ENCODE results near the gene FER1L5. TPM values are rescaled to one million over a fixed set of nuclear protein-coding genes. Genes with fewer than 3 reads are reported as not detected.

FER1L5 gene
- total RNA-seq, 1 experiment from 2014 or later: 0.07 TPM

GRCh38 chr2:96730212-96730611 lies 87.6 kb downstream of the FER1L5 start:
- no peak for DNase-seq
- no peaks in the 10 kb centered on the region for H3K27me3 Mint-ChIP-seq (ENCODE audit: insufficient read depth, unreplicated experiment)
- no peaks in the 10 kb centered on the region for H3K4me1 ChIP-seq
- no peak overlapping the region for H3K27ac Mint-ChIP-seq (ENCODE audit: unreplicated experiment)
- no peaks in the 10 kb centered on the region for H3K4me1 Mint-ChIP-seq (ENCODE audit: low read depth, unreplicated experiment)
- intact Hi-C loops (cut with micrococcal nuclease; ENCODE audit: unreplicated experiment): no loop called here
- no peak overlapping the region for H3K4me3 ChIP-seq (ENCODE audit: low read depth, low read length)
- no peaks in the 10 kb centered on the region for H3K27me3 ChIP-seq (replicated peaks; ENCODE audit: control insufficient read depth, insufficient read depth, low read length)
- H3K4me3 Mint-ChIP-seq (ENCODE audit: unreplicated experiment): no peak overlapping the region
- peaks cover 72% of the 10 kb centered on the region for H3K36me3 Mint-ChIP-seq (ENCODE audit: insufficient read depth, unreplicated experiment)
- no TSS peak for BruUV-seq (replicated peaks)
- H3K9me3 ChIP-seq: no peaks in the 10 kb centered on the region
- ChIA-PET CTCF (no interaction called here), POLR2A (no interaction called here)
- no peak for TF ChIP-seq CTCF (IDR thresholded peaks at IDR 0.05; ENCODE audit: insufficient read depth in 1 of 2, low read depth in 1 of 2, low read length in 1 of 2, severe bottlenecking in 1 of 2, unreplicated experiment in 1 of 2)
- H3K36me3 ChIP-seq (ENCODE audit: control insufficient read depth, insufficient read depth, low read length): peaks cover 6% of the 10 kb centered on the region
- no peaks in the 10 kb centered on the region for H3K9me3 Mint-ChIP-seq (ENCODE audit: unreplicated experiment)

GRCh38 chr2:96733931-96734330 lies 91.4 kb downstream of the FER1L5 start:
- ChIA-PET CTCF (no interaction called here), POLR2A (no interaction called here)
- Histone ChIP-seq H3K4me3 (ENCODE audit: low read depth, low read length) (no peak overlapping the region), H3K36me3 (ENCODE audit: control insufficient read depth, insufficient read depth, low read length) (peaks cover 7% of the 10 kb centered on the region), H3K9me3 (no peaks in the 10 kb centered on the region), H3K4me1 (peaks cover 2% of the 10 kb centered on the region), H3K27me3 (replicated peaks; ENCODE audit: control insufficient read depth, insufficient read depth, low read length) (no peaks in the 10 kb centered on the region)
- no peak for TF ChIP-seq CTCF (IDR thresholded peaks at IDR 0.05; ENCODE audit: insufficient read depth in 1 of 2, low read depth in 1 of 2, low read length in 1 of 2, severe bottlenecking in 1 of 2, unreplicated experiment in 1 of 2)
- peaks cover under 1% of the 10 kb centered on the region for H3K4me1 Mint-ChIP-seq (ENCODE audit: low read depth, unreplicated experiment)
- peaks cover 58% of the 10 kb centered on the region for H3K36me3 Mint-ChIP-seq (ENCODE audit: insufficient read depth, unreplicated experiment)
- DNase-seq: no peak
- intact Hi-C loops (cut with micrococcal nuclease; ENCODE audit: unreplicated experiment): no loop called here
- H3K9me3 Mint-ChIP-seq (ENCODE audit: unreplicated experiment): no peaks in the 10 kb centered on the region
- no peak overlapping the region for H3K27ac Mint-ChIP-seq (ENCODE audit: unreplicated experiment)
- H3K27me3 Mint-ChIP-seq (ENCODE audit: insufficient read depth, unreplicated experiment): no peaks in the 10 kb centered on the region
- H3K4me3 Mint-ChIP-seq (ENCODE audit: unreplicated experiment): no peak overlapping the region
- no TSS peak for BruUV-seq (replicated peaks)

GRCh38 chr2:96734880-96735583 lies 92.5 kb downstream of the FER1L5 start:
- no peaks in the 10 kb centered on the region for H3K27me3 Mint-ChIP-seq (ENCODE audit: insufficient read depth, unreplicated experiment)
- Histone ChIP-seq H3K27me3 (replicated peaks; ENCODE audit: control insufficient read depth, insufficient read depth, low read length) (no peaks in the 10 kb centered on the region), H3K4me3 (ENCODE audit: low read depth, low read length) (no peak overlapping the region), H3K9me3 (no peaks in the 10 kb centered on the region), H3K4me1 (peaks cover 6% of the 10 kb centered on the region), H3K36me3 (ENCODE audit: control insufficient read depth, insufficient read depth, low read length) (peaks cover 7% of the 10 kb centered on the region)
- H3K36me3 Mint-ChIP-seq (ENCODE audit: insufficient read depth, unreplicated experiment): peaks cover 62% of the 10 kb centered on the region
- no peaks in the 10 kb centered on the region for H3K9me3 Mint-ChIP-seq (ENCODE audit: unreplicated experiment)
- H3K4me1 Mint-ChIP-seq (ENCODE audit: low read depth, unreplicated experiment): peaks cover 10% of the 10 kb centered on the region
- DNase-seq: no peak
- intact Hi-C loops (cut with micrococcal nuclease; ENCODE audit: unreplicated experiment): no loop called here
- CTCF ChIA-PET: no interaction called here
- TF ChIP-seq CTCF (IDR thresholded peaks at IDR 0.05; ENCODE audit: insufficient read depth in 1 of 2, low read depth in 1 of 2, low read length in 1 of 2, severe bottlenecking in 1 of 2, unreplicated experiment in 1 of 2): no peak
- H3K27ac Mint-ChIP-seq (ENCODE audit: unreplicated experiment): no peak overlapping the region
- no peak overlapping the region for H3K4me3 Mint-ChIP-seq (ENCODE audit: unreplicated experiment)
- POLR2A ChIA-PET: no interaction called here
- BruUV-seq (replicated peaks): no TSS peak

Measured in Caco-2 (cell line).